ENCODE results near the gene SPG7.

Gene SPG7

DNA sequence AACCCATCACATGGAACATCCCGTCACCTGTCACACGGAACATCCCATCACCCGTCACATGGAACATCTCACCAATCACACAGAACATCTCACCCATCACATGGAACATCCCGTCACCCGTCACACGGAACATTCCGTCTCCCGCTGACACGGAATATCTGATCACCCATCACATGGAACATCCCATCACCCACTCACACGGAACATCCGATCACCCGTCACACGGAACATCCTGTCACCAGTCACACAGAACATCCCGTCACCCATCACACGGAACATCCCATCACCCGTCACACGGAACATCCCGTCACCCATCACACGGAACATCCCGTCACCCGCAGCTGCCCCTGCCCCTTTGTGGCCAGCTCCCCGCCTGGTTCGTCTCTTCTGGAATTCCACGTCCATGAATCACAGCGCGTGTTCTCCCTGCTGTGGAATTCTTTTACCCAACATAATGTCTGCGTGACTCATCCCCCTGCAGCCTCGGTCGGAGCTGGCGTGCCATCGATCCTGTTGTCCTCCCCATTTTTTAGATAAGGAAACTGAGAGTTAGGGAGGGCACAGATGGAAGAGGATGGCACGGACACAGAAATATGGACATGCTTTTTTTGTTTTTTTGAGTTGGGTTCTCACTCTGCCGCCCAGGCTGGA lies 73.0 kb downstream of the SPG7 start:
- H3K36me3 ChIP-seq (replicated peaks; ENCODE audit: insufficient read depth, low read length), result no peaks in the 10 kb centered on the region
- H3K9ac ChIP-seq (ENCODE audit: low read length), result no peak overlapping the region
- H4K20me1 ChIP-seq (ENCODE audit: insufficient read depth, low read length), result no peaks in the 10 kb centered on the region
- H3F3A ChIP-seq (ENCODE audit: insufficient read depth, low read length), result no peaks in the 10 kb centered on the region
- no peak for DNase-seq
- H3K27me3 ChIP-seq (replicated peaks; ENCODE audit: insufficient read depth, low read length), result no peaks in the 10 kb centered on the region; the same call in 1 of the 2 replicates
- 0 out of 2 replicates have a peak, but pooled peaks cover 3% of the 10 kb centered on the region for H3K4me1 ChIP-seq (ENCODE audit: low read length)
- H3K9me3 ChIP-seq (replicated peaks; ENCODE audit: insufficient read depth, low read length), result no peaks in the 10 kb centered on the region
- H3K79me2 ChIP-seq (ENCODE audit: low read length), result no peaks in the 10 kb centered on the region
- H3K4me3 ChIP-seq (ENCODE audit: low read length), result no peak overlapping the region
- H3K4me2 ChIP-seq (ENCODE audit: low read depth, low read length), result no peak overlapping the region
- no peak overlapping the region for H2AFZ ChIP-seq (ENCODE audit: low read length)
- H3K27ac ChIP-seq (ENCODE audit: low read length), result no peak overlapping the region
- H3K9me2 ChIP-seq (replicated peaks; ENCODE audit: insufficient read depth, low read length), result no peaks in the 10 kb centered on the region
- TF ChIP-seq EZH2 (optimal IDR thresholded peaks at IDR 0.05; ENCODE audit: low read depth, low read length), result no peak
- no peak for TF ChIP-seq CTCF (IDR thresholded peaks at IDR 0.05; ENCODE audit: low read length)

DNA sequence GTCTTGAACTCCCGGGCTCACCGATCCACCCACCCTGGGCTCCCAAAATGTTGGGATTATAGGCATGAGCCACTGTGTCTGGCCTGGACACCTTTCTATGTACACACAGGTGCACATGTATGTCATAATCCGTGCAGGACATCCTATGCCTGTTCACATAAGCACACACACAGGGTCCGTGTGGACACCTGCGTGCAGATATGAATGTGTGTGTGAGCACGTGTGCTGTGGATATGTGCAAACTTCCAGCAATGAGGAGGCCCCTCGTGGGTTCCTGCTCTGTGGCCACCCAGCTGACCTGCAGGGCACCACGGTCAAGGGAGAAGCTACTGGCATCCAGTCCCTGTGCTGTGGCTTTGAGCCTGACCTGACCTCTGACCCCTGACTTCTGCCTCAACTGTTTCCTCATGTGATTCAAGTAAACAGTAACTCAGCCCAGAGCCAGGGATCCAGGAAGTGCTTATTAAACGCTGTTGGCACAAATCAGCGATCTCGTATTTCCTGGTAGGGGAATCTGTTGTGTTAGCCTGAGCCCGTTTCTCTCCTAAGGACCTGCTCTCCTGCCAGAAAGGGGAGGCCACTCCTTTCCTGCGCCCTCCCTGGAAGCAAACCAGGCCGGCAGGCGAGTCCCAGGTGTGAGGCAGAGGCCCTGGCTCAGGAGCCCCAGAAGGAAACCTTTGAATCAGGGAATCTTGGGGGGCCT lies 73.8 kb downstream of the SPG7 start:
- TF ChIP-seq CTCF (IDR thresholded peaks at IDR 0.05; ENCODE audit: low read length) (no peak), EZH2 (optimal IDR thresholded peaks at IDR 0.05; ENCODE audit: low read depth, low read length) (no peak), EZH2phosphoT487 (IDR thresholded peaks at IDR 0.05; ENCODE audit: low read length) (no peak)
- H3K4me1 ChIP-seq (ENCODE audit: low read length), result 0 out of 2 replicates have a peak, but pooled peaks cover 3% of the 10 kb centered on the region
- H3K9ac ChIP-seq (ENCODE audit: low read length), result no peak overlapping the region
- H3K27me3 ChIP-seq (replicated peaks; ENCODE audit: insufficient read depth, low read length), result no peaks in the 10 kb centered on the region; the same call in 1 of the 2 replicates
- H3F3A ChIP-seq (ENCODE audit: insufficient read depth, low read length), result no peaks in the 10 kb centered on the region
- no peaks in the 10 kb centered on the region for H4K20me1 ChIP-seq (ENCODE audit: insufficient read depth, low read length)
- H3K36me3 ChIP-seq (replicated peaks; ENCODE audit: insufficient read depth, low read length), result no peaks in the 10 kb centered on the region
- no peaks in the 10 kb centered on the region for H3K79me2 ChIP-seq (ENCODE audit: low read length)
- H3K4me3 ChIP-seq (ENCODE audit: low read length), result no peak overlapping the region
- no peaks in the 10 kb centered on the region for H3K9me2 ChIP-seq (replicated peaks; ENCODE audit: insufficient read depth, low read length)
- no peak for DNase-seq
- no peaks in the 10 kb centered on the region for H3K9me3 ChIP-seq (replicated peaks; ENCODE audit: insufficient read depth, low read length)
- H3K4me2 ChIP-seq (ENCODE audit: low read depth, low read length), result no peak overlapping the region
- no peak overlapping the region for H3K27ac ChIP-seq (ENCODE audit: low read length)
- H2AFZ ChIP-seq (ENCODE audit: low read length), result no peak overlapping the region

DNA sequence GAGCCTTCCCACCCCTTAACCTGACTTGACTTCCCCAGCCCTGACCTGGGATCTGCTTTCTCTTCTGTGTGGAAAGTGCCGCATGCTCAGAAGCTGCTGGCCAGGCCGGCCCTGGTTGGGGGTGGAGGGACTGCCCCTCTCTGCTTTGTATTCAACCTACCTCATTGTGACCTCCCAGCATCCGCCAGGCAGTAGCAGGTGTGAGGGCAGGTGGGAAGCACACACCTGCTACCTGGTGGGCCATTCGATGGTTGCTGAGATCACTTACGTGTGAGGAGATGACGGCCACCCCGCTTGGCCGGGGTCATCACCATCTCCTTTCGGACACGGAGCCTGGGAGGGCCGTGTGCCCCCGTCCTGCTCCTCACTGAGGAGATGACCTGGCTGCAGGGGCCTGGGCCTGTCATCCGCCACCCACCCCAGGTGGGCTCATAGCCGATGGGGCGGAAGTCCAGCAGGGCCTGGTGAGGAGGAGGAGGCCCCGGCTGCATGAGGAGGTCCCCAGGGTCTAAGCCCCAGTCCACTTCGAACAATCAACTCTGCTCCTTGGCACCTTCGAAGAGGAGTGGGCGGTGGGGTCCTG lies 74.5 kb downstream of the SPG7 start:
- H3K27ac ChIP-seq (ENCODE audit: low read length), result no peak overlapping the region

More for the DNA sequence above, 74.5 kb downstream of the SPG7 start:
- Histone ChIP-seq H3K4me3 (ENCODE audit: low read length) (no peak overlapping the region), H3K9me2 (replicated peaks; ENCODE audit: insufficient read depth, low read length) (no peaks in the 10 kb centered on the region), H3K9ac (ENCODE audit: low read length) (no peak overlapping the region), H3K36me3 (replicated peaks; ENCODE audit: insufficient read depth, low read length) (no peaks in the 10 kb centered on the region), H4K20me1 (ENCODE audit: insufficient read depth, low read length) (no peaks in the 10 kb centered on the region), H3K27me3 (replicated peaks; ENCODE audit: insufficient read depth, low read length) (no peaks in the 10 kb centered on the region; the same call in 1 of the 2 replicates), H3K9me3 (replicated peaks; ENCODE audit: insufficient read depth, low read length) (no peaks in the 10 kb centered on the region), H3F3A (ENCODE audit: insufficient read depth, low read length) (no peaks in the 10 kb centered on the region), H2AFZ (ENCODE audit: low read length) (no peak overlapping the region), H3K4me1 (ENCODE audit: low read length) (0 out of 2 replicates have a peak, but pooled peaks cover 3% of the 10 kb centered on the region), H3K79me2 (ENCODE audit: low read length) (no peaks in the 10 kb centered on the region), H3K4me2 (ENCODE audit: low read depth, low read length) (no peak overlapping the region)
- no peak for DNase-seq
- no peak for TF ChIP-seq EZH2phosphoT487 (IDR thresholded peaks at IDR 0.05; ENCODE audit: low read length)
- TF ChIP-seq EZH2 (optimal IDR thresholded peaks at IDR 0.05; ENCODE audit: low read depth, low read length), result no peak
- TF ChIP-seq CTCF (IDR thresholded peaks at IDR 0.05; ENCODE audit: low read length), result no peak

All from MM.1S (cell line).